Measurements from ENCODE around the gene POU3F1. TPM values are rescaled to one million over a fixed set of nuclear protein-coding genes. Genes with fewer than 3 reads are reported as not detected.

Gene POU3F1
- total RNA-seq, 1 experiment from 2014 or later = not detected

DNA sequence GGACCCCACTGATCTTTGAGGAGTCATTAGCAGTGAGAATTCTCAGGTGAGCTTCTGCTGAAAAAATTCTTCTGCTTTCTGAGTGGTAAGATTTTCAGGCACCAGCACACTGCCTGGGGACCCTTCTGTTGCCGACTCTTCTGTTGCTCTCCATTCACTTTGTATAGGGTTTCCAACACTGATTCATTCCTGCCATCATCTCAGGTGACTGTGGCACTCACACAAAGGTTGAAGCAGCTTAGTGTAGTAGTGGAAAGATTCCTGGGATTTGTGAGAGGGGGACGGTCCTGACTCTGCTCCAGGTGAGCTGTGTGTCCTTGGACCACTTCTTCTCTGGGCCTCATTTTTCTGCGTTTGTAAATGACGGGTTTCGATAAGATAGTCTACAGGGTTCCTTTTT, 24.6 kb downstream of the POU3F1 start:
- peaks cover 4% of the 10 kb centered on the region for H3K79me2 ChIP-seq (ENCODE audit: low read length)
- ChIA-PET POLR2A (ENCODE audit: unreplicated experiment) (no interaction called here), CTCF (no interaction called here)
- H3K36me3 ChIP-seq (ENCODE audit: low read depth, low read length) = peaks cover 66% of the 10 kb centered on the region
- no peak overlapping the region for H3K4me3 ChIP-seq (ENCODE audit: low read length)
- H3K27ac ChIP-seq (ENCODE audit: low read length) = no peak overlapping the region
- no peaks in the 10 kb centered on the region for H3K27me3 ChIP-seq (ENCODE audit: low read length)
- intact Hi-C loops (cut with micrococcal nuclease) = no loop called here
- H3K9me2 ChIP-seq (replicated peaks; ENCODE audit: low read length) = no peaks in the 10 kb centered on the region
- H3K4me2 ChIP-seq (ENCODE audit: low read length) = no peak overlapping the region
- H3K9me3 ChIP-seq (ENCODE audit: low read length) = no peaks in the 10 kb centered on the region
- TF ChIP-seq EZH2phosphoT487 (IDR thresholded peaks at IDR 0.05; ENCODE audit: borderline replicate concordance, low read length) (no peak), EZH2 (IDR thresholded peaks at IDR 0.05; ENCODE audit: low read length, unreplicated experiment) (no peak)
- TF ChIP-seq, protein P1, sequence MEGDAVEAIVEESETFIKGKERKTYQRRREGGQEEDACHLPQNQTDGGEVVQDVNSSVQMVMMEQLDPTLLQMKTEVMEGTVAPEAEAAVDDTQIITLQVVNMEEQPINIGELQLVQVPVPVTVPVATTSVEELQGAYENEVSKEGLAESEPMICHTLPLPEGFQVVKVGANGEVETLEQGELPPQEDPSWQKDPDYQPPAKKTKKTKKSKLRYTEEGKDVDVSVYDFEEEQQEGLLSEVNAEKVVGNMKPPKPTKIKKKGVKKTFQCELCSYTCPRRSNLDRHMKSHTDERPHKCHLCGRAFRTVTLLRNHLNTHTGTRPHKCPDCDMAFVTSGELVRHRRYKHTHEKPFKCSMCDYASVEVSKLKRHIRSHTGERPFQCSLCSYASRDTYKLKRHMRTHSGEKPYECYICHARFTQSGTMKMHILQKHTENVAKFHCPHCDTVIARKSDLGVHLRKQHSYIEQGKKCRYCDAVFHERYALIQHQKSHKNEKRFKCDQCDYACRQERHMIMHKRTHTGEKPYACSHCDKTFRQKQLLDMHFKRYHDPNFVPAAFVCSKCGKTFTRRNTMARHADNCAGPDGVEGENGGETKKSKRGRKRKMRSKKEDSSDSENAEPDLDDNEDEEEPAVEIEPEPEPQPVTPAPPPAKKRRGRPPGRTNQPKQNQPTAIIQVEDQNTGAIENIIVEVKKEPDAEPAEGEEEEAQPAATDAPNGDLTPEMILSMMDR (conservative IDR thresholded peaks at IDR 0.05; ENCODE audit: low read depth, low read length) = no peak
- H3K4me1 ChIP-seq (ENCODE audit: insufficient read depth, low read length) = no peaks in the 10 kb centered on the region
- no peak overlapping the region for H3K9ac ChIP-seq (ENCODE audit: low read length)
- no peak overlapping the region for H2AFZ ChIP-seq (ENCODE audit: low read length)
- H3F3A ChIP-seq (ENCODE audit: low read length, unreplicated experiment) = no peaks in the 10 kb centered on the region
- DNase-seq (no peak), ATAC-seq (no peak)
- no peaks in the 10 kb centered on the region for H4K20me1 ChIP-seq (ENCODE audit: low read length)
- BruUV-seq (replicated peaks) = no TSS peak

GRCh38 chr1:38020396-38020795, 26.2 kb downstream of the POU3F1 start:
- Histone ChIP-seq H3K9me2 (replicated peaks; ENCODE audit: low read length) (no peaks in the 10 kb centered on the region), H3K79me2 (ENCODE audit: low read length) (peaks cover 20% of the 10 kb centered on the region), H3K27me3 (ENCODE audit: low read length) (no peaks in the 10 kb centered on the region), H3K4me1 (ENCODE audit: insufficient read depth, low read length) (no peaks in the 10 kb centered on the region), H2AFZ (ENCODE audit: low read length) (no peak overlapping the region), H3K4me3 (ENCODE audit: low read length) (no peak overlapping the region), H3K27ac (ENCODE audit: low read length) (no peak overlapping the region), H3K4me2 (ENCODE audit: low read length) (no peak overlapping the region), H3F3A (ENCODE audit: low read length, unreplicated experiment) (no peaks in the 10 kb centered on the region), H4K20me1 (ENCODE audit: low read length) (no peaks in the 10 kb centered on the region), H3K9ac (ENCODE audit: low read length) (no peak overlapping the region), H3K36me3 (ENCODE audit: low read depth, low read length) (peaks cover 74% of the 10 kb centered on the region), H3K9me3 (ENCODE audit: low read length) (no peaks in the 10 kb centered on the region)
- ATAC-seq (no peak), DNase-seq (no peak)
- no TSS peak for BruUV-seq (replicated peaks)
- ChIA-PET CTCF (no interaction called here), POLR2A (ENCODE audit: unreplicated experiment) (no interaction called here)
- no peak for TF ChIP-seq EZH2 (IDR thresholded peaks at IDR 0.05; ENCODE audit: low read length, unreplicated experiment)
- TF ChIP-seq EZH2phosphoT487 (IDR thresholded peaks at IDR 0.05; ENCODE audit: borderline replicate concordance, low read length) = no peak
- TF ChIP-seq, protein P1 (conservative IDR thresholded peaks at IDR 0.05; ENCODE audit: low read depth, low read length) = no peak
- intact Hi-C loops (cut with micrococcal nuclease) = no loop called here

DNA sequence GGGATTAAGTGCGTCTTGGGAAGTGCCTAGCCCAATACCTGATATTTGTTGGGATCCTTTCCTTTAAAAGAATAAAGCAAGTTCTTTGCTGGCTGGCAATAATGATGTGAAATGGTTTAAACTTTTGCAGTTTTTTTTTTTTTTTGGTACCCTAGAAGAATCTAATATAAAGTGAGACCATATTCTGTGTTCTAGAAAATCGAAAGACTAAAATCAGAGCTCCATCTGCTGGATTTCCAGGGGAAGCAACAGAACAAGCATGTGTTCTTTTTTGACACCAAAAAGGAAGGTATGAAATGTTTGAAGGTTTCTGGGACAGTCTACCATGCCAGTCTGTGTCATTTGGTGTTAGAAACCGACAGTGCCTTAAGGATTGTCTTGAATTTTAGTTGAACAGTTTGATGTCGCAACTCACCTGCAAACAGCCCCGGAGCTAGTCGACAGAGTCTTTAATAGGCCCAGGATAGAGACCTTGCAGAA, 27.7 kb downstream of the POU3F1 start:
- Histone ChIP-seq H3K27me3 (ENCODE audit: low read length) (no peaks in the 10 kb centered on the region), H3K9me2 (replicated peaks; ENCODE audit: low read length) (no peaks in the 10 kb centered on the region), H3K9me3 (ENCODE audit: low read length) (no peaks in the 10 kb centered on the region), H3K36me3 (ENCODE audit: low read depth, low read length) (peaks cover 69% of the 10 kb centered on the region), H3K4me1 (ENCODE audit: insufficient read depth, low read length) (peaks cover 3% of the 10 kb centered on the region), H3K4me3 (ENCODE audit: low read length) (no peak overlapping the region), H2AFZ (ENCODE audit: low read length) (no peak overlapping the region), H3K4me2 (ENCODE audit: low read length) (no peak overlapping the region), H3F3A (ENCODE audit: low read length, unreplicated experiment) (no peaks in the 10 kb centered on the region), H3K79me2 (ENCODE audit: low read length) (peaks cover 34% of the 10 kb centered on the region), H3K27ac (ENCODE audit: low read length) (no peak overlapping the region), H3K9ac (ENCODE audit: low read length) (no peak overlapping the region), H4K20me1 (ENCODE audit: low read length) (0 out of 2 replicates have a peak, but pooled peaks cover 3% of the 10 kb centered on the region)
- POLR2A ChIA-PET (ENCODE audit: unreplicated experiment) = interaction anchor here (0.6 kb wide), 1 partner anchor 174 kb away, joined by 3 read pairs; no protein-coding TSS in a partner anchor
- DNase-seq (peak; percentile 42), ATAC-seq (peak; percentile 37; the same call in 1 of the 2 replicates)
- TF ChIP-seq, protein P1 (conservative IDR thresholded peaks at IDR 0.05; ENCODE audit: low read depth, low read length) = peak; percentile 74
- no peak for TF ChIP-seq EZH2 (IDR thresholded peaks at IDR 0.05; ENCODE audit: low read length, unreplicated experiment)
- intact Hi-C loops (cut with micrococcal nuclease) = no loop called here
- BruUV-seq (replicated peaks) = no TSS peak
- CTCF ChIA-PET = interaction anchor here (0.6 to 0.8 kb wide), 5 partner anchors 8 to 143 kb away, joined by 3 to 12 read pairs (median 5); partner anchors contain the start of gene SF3A3
